Measurements from ENCODE around the gene EXOSC5. TPM values are rescaled to one million over a fixed set of nuclear protein-coding genes. Genes with fewer than 3 reads are reported as not detected.

Gene EXOSC5
- total and polyA plus RNA-seq, 2 of the 4 experiments (the other 2 are of a cell fraction), result 19.0 to 25.2 TPM

- no peak for TF ChIP-seq RAD21 (IDR thresholded peaks at IDR 0.05; ENCODE audit: low read length)
- TF ChIP-seq CEBPB (IDR thresholded peaks at IDR 0.05; ENCODE audit: low read depth, low read length), result no peak
Observed at GRCh38 chr19:41364524-41365391, 32.4 kb downstream of the EXOSC5 start (continued).

- Histone ChIP-seq H4K5ac (ENCODE audit: low read depth, low read length) (peak within 1 kb of the TSS; percentile 97), H3K9me1 (ENCODE audit: insufficient read depth, low read length) (peaks cover 13% of the 10 kb centered on the region), H3K4ac (ENCODE audit: low read depth, low read length) (peak within 1 kb of the TSS; percentile 97), H2BK5ac (ENCODE audit: low read depth, low read length, poor library complexity, severe bottlenecking) (peak within 1 kb of the TSS; percentile 97), H4K20me1 (ENCODE audit: insufficient read depth, low read length) (no peaks in the 10 kb centered on the region), H3K14ac (replicated peaks; ENCODE audit: low read depth, low read length) (peak within 1 kb of the TSS; percentile 98), H3K9me3 (ENCODE audit: control insufficient read depth, insufficient read depth, low read length) (no peaks in the 10 kb centered on the region), H3K23ac (ENCODE audit: low read depth, low read length) (peak within 1 kb of the TSS; percentile 94), H3K79me1 (ENCODE audit: low read depth in 1 of 2, low read length in 2 of 2) (peaks cover 25 to 50% of the 10 kb centered on the region in 2 experiments), H4K8ac (ENCODE audit: low read depth in 2 of 2, low read length in 2 of 2) (peak within 1 kb of the TSS; percentile 97 to 100), H3K4me1 (ENCODE audit: control insufficient read depth, insufficient read depth, low read length) (peaks cover 15% of the 10 kb centered on the region), H3K36me3 (ENCODE audit: control insufficient read depth, insufficient read depth, low read length) (no peaks in the 10 kb centered on the region), H3K4me2 (ENCODE audit: low read depth, low read length) (peak within 1 kb of the TSS; percentile 94), H2BK20ac (ENCODE audit: low read depth, low read length) (peak within 1 kb of the TSS; percentile 75), H3K27ac (ENCODE audit: insufficient read depth, low read length) (peak within 1 kb of the TSS; percentile 93), H3K9ac (ENCODE audit: low read depth, low read length) (peak within 1 kb of the TSS; percentile 90), H2AK5ac (ENCODE audit: low read depth, low read length) (peak within 1 kb of the TSS; percentile 95), H3K27me3 (ENCODE audit: control insufficient read depth, insufficient read depth, low read length) (no peaks in the 10 kb centered on the region), H3K56ac (ENCODE audit: extremely low read depth, insufficient read depth, low read length) (peak within 1 kb of the TSS; percentile 95), H2BK15ac (ENCODE audit: low read depth, low read length) (peak within 1 kb of the TSS; percentile 86), H3K4me3 (ENCODE audit: insufficient read depth, low read depth, low read length) (peak within 1 kb of the TSS; percentile 67), H2BK120ac (ENCODE audit: low read depth, low read length) (peak within 1 kb of the TSS; percentile 91), H3K18ac (ENCODE audit: low read depth, low read length) (peak within 1 kb of the TSS; percentile 93), H2AK9ac (replicated peaks; ENCODE audit: low read depth, low read length, poor library complexity) (peak within 1 kb of the TSS; percentile 97), H4K91ac (ENCODE audit: insufficient read depth, low read depth, low read length) (peak within 1 kb of the TSS; percentile 98), H2AFZ (replicated peaks; ENCODE audit: low read length, poor library complexity) (peak within 1 kb of the TSS; percentile 98)
- TSS peak; percentile 70 for BruUV-seq (replicated peaks)
- WGBS, 2 experiments (ENCODE audit: extremely low coverage in 2 of 2, insufficient read length in 1 of 2), result 0% methylated on average over 10 of the region's 56 CpGs; no CpG with 5 or more reads in 1 of the 2 experiments
- peak; percentile 91 for TF ChIP-seq POLR2A (IDR thresholded peaks at IDR 0.05; ENCODE audit: low read depth, low read length)
- peak; percentile 64; the same call in 1 of the 2 replicates for TF ChIP-seq MAZ (IDR thresholded peaks at IDR 0.05; ENCODE audit: borderline replicate concordance, low read depth, low read length)
- TF ChIP-seq RFX5 (IDR thresholded peaks at IDR 0.05; ENCODE audit: low read depth, low read length), result no peak
- peak; percentile 36; the same call in 1 of the 2 replicates for TF ChIP-seq MXI1 (IDR thresholded peaks at IDR 0.05; ENCODE audit: borderline replicate concordance, low read depth, low read length)
- TF ChIP-seq USF2 (IDR thresholded peaks at IDR 0.05; ENCODE audit: low read depth, low read length), result peak; percentile 25; the same call in 1 of the 2 replicates
- no peak for TF ChIP-seq CTCF (conservative IDR thresholded peaks at IDR 0.05; ENCODE audit: low read depth, low read length)
- DNase-seq (peak; percentile 98), ATAC-seq (ENCODE audit: low read depth) (peak; percentile 94)
- ChIA-PET POLR2A (ENCODE audit: unreplicated experiment) (interaction anchor here (0.6 to 1.3 kb wide), 3 partner anchors 11 to 760 kb away, joined by 4 to 5 read pairs (median 4); no protein-coding TSS in a partner anchor), CTCF (interaction anchor here (0.5 to 1.2 kb wide), 4 partner anchors 8 to 565 kb away, joined by 3 to 7 read pairs (median 4); partner anchors contain the start of genes EGLN2 and TGFB1)
- in situ Hi-C loops (cut with MboI; ENCODE audit: low sequenced_read_pairs) (no loop called here), dilution Hi-C loops (cut with HindIII; ENCODE audit: low sequenced_read_pairs, unreplicated experiment) (no loop called here), intact Hi-C loops (cut with micrococcal nuclease) (no loop called here)
Observed at GRCh38 chr19:41363753-41364523, 33.2 kb downstream of the EXOSC5 start, which contains the start of gene B9D2. B9D2 (minus strand) TSS chr19:41364149; CDS start chr19:41363519, 630 bp downstream.
